K562 (cell line): ENCODE measurements around the gene SLC39A11. TPM values are rescaled to one million over a fixed set of nuclear protein-coding genes. Genes with fewer than 3 reads are reported as not detected.

ENCODE experiments used
- ARNT ChIP-seq, 2 experiments: fragments of 450-650 bp; IDR thresholded peaks; 2 replicates each; pipeline ENCODE4 v1.6.1; 2016; ENCODE audit warnings: mild to moderate bottlenecking in 1 of 2
- CBFA2T3 ChIP-seq: fragments of 450-650 bp; IDR thresholded peaks from 2 replicates; pipeline ENCODE4 v1.6.1; 2017
- CCAR2 ChIP-seq: fragments of 200-400 bp; formaldehyde crosslinking; IDR thresholded peaks from 2 replicates; pipeline ENCODE4 v1.6.1; 2017; ENCODE audit warnings: mild to moderate bottlenecking, low read depth, low read length
- GATA2 ChIP-seq: sonication (generic); formaldehyde crosslinking; IDR thresholded peaks from 2 replicates; pipeline ENCODE4 v1.4.0; 2020; ENCODE audit warnings: mild to moderate bottlenecking, missing genetic modification reagents
- HDAC2 ChIP-seq: fragments of 450-650 bp; IDR thresholded peaks from 2 replicates; pipeline ENCODE4 v1.6.1; 2016; ENCODE audit warnings: mild to moderate bottlenecking
- MAZ ChIP-seq, 2 experiments: fragments of 450-650 bp in 1 of 2; sonication (generic) in 1 of 2; formaldehyde crosslinking; IDR thresholded peaks in 1 of 2; conservative IDR thresholded peaks in 1 of 2; 2 replicates each; pipeline versions ENCODE4 v1.4.0 to v1.5.0; 2020; ENCODE audit warnings: mild to moderate bottlenecking in 1 of 2, missing genetic modification reagents in 1 of 2
- MCM2 ChIP-seq: fragments of 450-650 bp; IDR thresholded peaks from 2 replicates; pipeline ENCODE4 v1.6.1; 2017; ENCODE audit warnings: low read depth, mild to moderate bottlenecking
- MEIS2 ChIP-seq: fragments of 450-650 bp; IDR thresholded peaks from 2 replicates; pipeline ENCODE4 v1.6.1; 2014; ENCODE audit warnings: mild to moderate bottlenecking; ENCODE audit not compliant: partially characterized antibody
- MYC ChIP-seq, 2 experiments: fragments of 250-450 bp in 1 of 2; sonication (Bioruptor Pico) in 1 of 2; IDR thresholded peaks; 2 replicates each; pipeline versions ENCODE4 v1.5.1 to v1.6.1; 2012 to 2021; ENCODE audit warnings: low read depth in 2 of 2, borderline replicate concordance in 1 of 2, improper control_type of control experiment in 1 of 2, low read length in 1 of 2, mild to moderate bottlenecking in 1 of 2, moderate library complexity in 1 of 2
- NONO ChIP-seq, 2 experiments: fragments of 200-400 bp in 1 of 2; fragments of 450-650 bp in 1 of 2; formaldehyde crosslinking in 1 of 2; IDR thresholded peaks; 2 replicates each; pipeline ENCODE4 v1.6.1; 2017; ENCODE audit warnings: low read depth in 2 of 2, mild to moderate bottlenecking in 2 of 2, moderate library complexity in 2 of 2, low read length in 1 of 2
- NR2C1 ChIP-seq, 2 experiments: fragments of 450-650 bp; IDR thresholded peaks; 2 replicates each; pipeline ENCODE4 v1.6.1; 2017; ENCODE audit warnings: mild to moderate bottlenecking in 2 of 2, antibody characterized with exemption in 1 of 2, inconsistent platforms in 1 of 2, missing compliant biosample characterization in 1 of 2, missing genetic modification characterization in 1 of 2
- RBBP5 ChIP-seq: fragments of 200-600 bp; sonication (generic); IDR thresholded peaks from 2 replicates; pipeline ENCODE4 v1.6.1; 2012; ENCODE audit warnings: borderline replicate concordance, mild to moderate bottlenecking, low read length, control low read depth, inconsistent platforms; ENCODE audit not compliant: insufficient read depth, poor library complexity, severe bottlenecking
- RBM39 ChIP-seq: fragments of 200-400 bp; formaldehyde crosslinking; optimal IDR thresholded peaks from 2 replicates; pipeline ENCODE3; 2018; ENCODE audit warnings: low read depth, low read length
- RFX1 ChIP-seq: fragments of 450-650 bp; IDR thresholded peaks from 2 replicates; pipeline ENCODE4 v1.6.1; 2016; ENCODE audit warnings: mild to moderate bottlenecking, moderate library complexity
- TAL1 ChIP-seq: fragments of 450-650 bp; IDR thresholded peaks from 2 replicates; pipeline ENCODE4 v1.6.1; 2016; ENCODE audit warnings: mild to moderate bottlenecking
- TCF3 ChIP-seq: sonication (generic); formaldehyde crosslinking; IDR thresholded peaks from 2 replicates; pipeline ENCODE4 v1.4.0; 2020; ENCODE audit warnings: mild to moderate bottlenecking, missing genetic modification reagents
- TCF7L2 ChIP-seq: fragments of 150-350 bp; IDR thresholded peaks from 2 replicates; pipeline ENCODE4 v1.6.1; 2016; ENCODE audit warnings: low read depth, mild to moderate bottlenecking, low read length, moderate library complexity
- polyA plus RNA-seq, 8 experiments: library from polyadenylated mRNA; depleted of rRNA in 4 of 8; stranded (reverse) in 5 of 8; unstranded in 3 of 8; fragments of >200 nt; fragmentation: Nextera tagmentation in 2 of 8; fragmentation: Illumina TruSeq in 1 of 8; extraction: Ambion mirVana in 2 of 8; extraction: Trizol in 1 of 8; gene quantifications; 2 replicates each; pipeline versions ENCODE4 v1.2.1 to v1.2.3, GENCODE V29; 2011 to 2014; ENCODE audit warnings: inconsistent platforms in 1 of 8, missing spikeins in 1 of 8
- total RNA-seq, 7 experiments: library from RNA; depleted of rRNA in 6 of 7; stranded (reverse); fragments of >200 nt in 6 of 7; fragmentation: Illumina TruSeq in 2 of 7; extraction: Trizol in 2 of 7; gene quantifications; 2 replicates each; pipeline versions ENCODE4 v1.2.1 to v1.2.3, GENCODE V29; 2011 to 2021; ENCODE audit warnings: low replicate concordance in 1 of 7
- TF ChIP-seq, protein P1 (sequence below): fragments of 450-650 bp; formaldehyde crosslinking; IDR thresholded peaks from 2 replicates; pipeline ENCODE4 v1.4.0; 2022; ENCODE audit warnings: mild to moderate bottlenecking, moderate library complexity
- TF ChIP-seq, protein P2 (sequence below): IDR thresholded peaks from 2 replicates; pipeline ENCODE4 v1.6.1; 2012; ENCODE audit warnings: low read depth, low read length, improper control_type of control experiment, borderline replicate concordance
- TF ChIP-seq, protein P3 (sequence below): fragments of 450-650 bp; IDR thresholded peaks from 2 replicates; pipeline ENCODE4 v1.6.1; 2018; ENCODE audit not compliant: partially characterized antibody
- TF ChIP-seq, protein P4 (sequence below): sonication (generic); IDR thresholded peaks from 2 replicates; pipeline ENCODE4 v1.6.1; 2016

SLC39A11 gene
- total and polyA plus RNA-seq, 9 of the 15 experiments (the other 6 are each of a cell fraction or from before 2014, with no cell fraction given), result 10.5 to 26.4 (median 13.4) TPM

GRCh38 chr17:73137376-73137775 is 44.9 kb upstream of the SLC39A11 start (continued):
- TF ChIP-seq, protein P1, sequence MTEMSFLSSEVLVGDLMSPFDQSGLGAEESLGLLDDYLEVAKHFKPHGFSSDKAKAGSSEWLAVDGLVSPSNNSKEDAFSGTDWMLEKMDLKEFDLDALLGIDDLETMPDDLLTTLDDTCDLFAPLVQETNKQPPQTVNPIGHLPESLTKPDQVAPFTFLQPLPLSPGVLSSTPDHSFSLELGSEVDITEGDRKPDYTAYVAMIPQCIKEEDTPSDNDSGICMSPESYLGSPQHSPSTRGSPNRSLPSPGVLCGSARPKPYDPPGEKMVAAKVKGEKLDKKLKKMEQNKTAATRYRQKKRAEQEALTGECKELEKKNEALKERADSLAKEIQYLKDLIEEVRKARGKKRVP (CRISPR knock-in tag), result no peak
- no peak for TF ChIP-seq TCF7L2
- no peak for TF ChIP-seq HDAC2
- TF ChIP-seq NR2C1 (IDR thresholded peaks at IDR 0.05), result no peak
- no peak for TF ChIP-seq NR2C1 (tag; IDR thresholded peaks at IDR 0.05)
- TF ChIP-seq, protein P2, sequence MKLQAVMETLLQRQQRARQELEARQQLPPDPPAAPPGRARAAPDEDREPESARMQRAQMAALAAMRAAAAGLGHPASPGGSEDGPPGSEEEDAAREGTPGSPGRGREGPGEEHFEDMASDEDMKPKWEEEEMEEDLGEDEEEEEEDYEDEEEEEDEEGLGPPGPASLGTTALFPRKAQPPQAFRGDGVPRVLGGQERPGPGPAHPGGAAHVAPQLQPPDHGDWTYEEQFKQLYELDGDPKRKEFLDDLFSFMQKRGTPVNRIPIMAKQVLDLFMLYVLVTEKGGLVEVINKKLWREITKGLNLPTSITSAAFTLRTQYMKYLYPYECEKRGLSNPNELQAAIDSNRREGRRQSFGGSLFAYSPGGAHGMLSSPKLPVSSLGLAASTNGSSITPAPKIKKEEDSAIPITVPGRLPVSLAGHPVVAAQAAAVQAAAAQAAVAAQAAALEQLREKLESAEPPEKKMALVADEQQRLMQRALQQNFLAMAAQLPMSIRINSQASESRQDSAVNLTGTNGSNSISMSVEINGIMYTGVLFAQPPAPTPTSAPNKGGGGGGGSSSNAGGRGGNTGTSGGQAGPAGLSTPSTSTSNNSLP, result no peak
- TF ChIP-seq MCM2, result no peak
- TF ChIP-seq ARNT (IDR thresholded peaks at IDR 0.05), result no peak
- TF ChIP-seq CBFA2T3, result peak; percentile 69
- no peak for TF ChIP-seq CCAR2
- TF ChIP-seq MYC (IDR thresholded peaks at IDR 0.05; ENCODE audit: low read depth, low read length), result no peak
- no peak for TF ChIP-seq MYC (CRISPR knock-in tag; IDR thresholded peaks at IDR 0.05; ENCODE audit: borderline replicate concordance, low read depth)
- TF ChIP-seq RFX1, result no peak
- no peak for TF ChIP-seq RBM39
- TF ChIP-seq, protein P3, sequence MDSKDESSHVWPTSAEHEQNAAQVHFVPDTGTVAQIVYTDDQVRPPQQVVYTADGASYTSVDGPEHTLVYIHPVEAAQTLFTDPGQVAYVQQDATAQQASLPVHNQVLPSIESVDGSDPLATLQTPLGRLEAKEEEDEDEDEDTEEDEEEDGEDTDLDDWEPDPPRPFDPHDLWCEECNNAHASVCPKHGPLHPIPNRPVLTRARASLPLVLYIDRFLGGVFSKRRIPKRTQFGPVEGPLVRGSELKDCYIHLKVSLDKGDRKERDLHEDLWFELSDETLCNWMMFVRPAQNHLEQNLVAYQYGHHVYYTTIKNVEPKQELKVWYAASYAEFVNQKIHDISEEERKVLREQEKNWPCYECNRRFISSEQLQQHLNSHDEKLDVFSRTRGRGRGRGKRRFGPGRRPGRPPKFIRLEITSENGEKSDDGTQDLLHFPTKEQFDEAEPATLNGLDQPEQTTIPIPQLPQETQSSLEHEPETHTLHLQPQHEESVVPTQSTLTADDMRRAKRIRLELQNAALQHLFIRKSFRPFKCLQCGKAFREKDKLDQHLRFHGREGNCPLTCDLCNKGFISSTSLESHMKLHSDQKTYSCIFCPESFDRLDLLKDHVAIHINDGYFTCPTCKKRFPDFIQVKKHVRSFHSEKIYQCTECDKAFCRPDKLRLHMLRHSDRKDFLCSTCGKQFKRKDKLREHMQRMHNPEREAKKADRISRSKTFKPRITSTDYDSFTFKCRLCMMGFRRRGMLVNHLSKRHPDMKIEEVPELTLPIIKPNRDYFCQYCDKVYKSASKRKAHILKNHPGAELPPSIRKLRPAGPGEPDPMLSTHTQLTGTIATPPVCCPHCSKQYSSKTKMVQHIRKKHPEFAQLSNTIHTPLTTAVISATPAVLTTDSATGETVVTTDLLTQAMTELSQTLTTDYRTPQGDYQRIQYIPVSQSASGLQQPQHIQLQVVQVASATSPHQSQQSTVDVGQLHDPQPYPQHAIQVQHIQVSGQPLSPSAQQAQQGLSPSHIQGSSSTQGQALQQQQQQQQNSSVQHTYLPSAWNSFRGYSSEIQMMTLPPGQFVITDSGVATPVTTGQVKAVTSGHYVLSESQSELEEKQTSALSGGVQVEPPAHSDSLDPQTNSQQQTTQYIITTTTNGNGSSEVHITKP, result no peak
- no peak for TF ChIP-seq GATA2 (CRISPR knock-in tag)
- TF ChIP-seq MEIS2, result peak; percentile 50
- TF ChIP-seq RBBP5, result no peak
- TF ChIP-seq MAZ (CRISPR knock-in tag; conservative IDR thresholded peaks at IDR 0.05 in 1 of 2, IDR thresholded peaks at IDR 0.05 in 1 of 2), result no peak
- peak; percentile 40; the same call in 1 of the 2 replicates for TF ChIP-seq TAL1
- no peak for TF ChIP-seq NONO (IDR thresholded peaks at IDR 0.05; ENCODE audit: low read depth in 2 of 2, low read length in 1 of 2)
- no peak for TF ChIP-seq TCF3
- TF ChIP-seq, protein P4, sequence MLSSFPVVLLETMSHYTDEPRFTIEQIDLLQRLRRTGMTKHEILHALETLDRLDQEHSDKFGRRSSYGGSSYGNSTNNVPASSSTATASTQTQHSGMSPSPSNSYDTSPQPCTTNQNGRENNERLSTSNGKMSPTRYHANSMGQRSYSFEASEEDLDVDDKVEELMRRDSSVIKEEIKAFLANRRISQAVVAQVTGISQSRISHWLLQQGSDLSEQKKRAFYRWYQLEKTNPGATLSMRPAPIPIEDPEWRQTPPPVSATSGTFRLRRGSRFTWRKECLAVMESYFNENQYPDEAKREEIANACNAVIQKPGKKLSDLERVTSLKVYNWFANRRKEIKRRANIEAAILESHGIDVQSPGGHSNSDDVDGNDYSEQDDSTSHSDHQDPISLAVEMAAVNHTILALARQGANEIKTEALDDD, result no peak
